NOMO-1 (cell line): ENCODE results near the gene CBR4.
"Not testable (repeated sequence)": the region's sequence is repeated elsewhere in the genome, so short reads cannot be mapped to it uniquely, and the experiment has no call there.

Source experiments
- DNase-seq, 2 experiments: peaks; one replicate each; lab custom pipeline; 2025; ENCODE audit not compliant: unreplicated experiment in 2 of 2; lab: John Stamatoyannopoulos, UW

The CBR4 gene

DNA sequence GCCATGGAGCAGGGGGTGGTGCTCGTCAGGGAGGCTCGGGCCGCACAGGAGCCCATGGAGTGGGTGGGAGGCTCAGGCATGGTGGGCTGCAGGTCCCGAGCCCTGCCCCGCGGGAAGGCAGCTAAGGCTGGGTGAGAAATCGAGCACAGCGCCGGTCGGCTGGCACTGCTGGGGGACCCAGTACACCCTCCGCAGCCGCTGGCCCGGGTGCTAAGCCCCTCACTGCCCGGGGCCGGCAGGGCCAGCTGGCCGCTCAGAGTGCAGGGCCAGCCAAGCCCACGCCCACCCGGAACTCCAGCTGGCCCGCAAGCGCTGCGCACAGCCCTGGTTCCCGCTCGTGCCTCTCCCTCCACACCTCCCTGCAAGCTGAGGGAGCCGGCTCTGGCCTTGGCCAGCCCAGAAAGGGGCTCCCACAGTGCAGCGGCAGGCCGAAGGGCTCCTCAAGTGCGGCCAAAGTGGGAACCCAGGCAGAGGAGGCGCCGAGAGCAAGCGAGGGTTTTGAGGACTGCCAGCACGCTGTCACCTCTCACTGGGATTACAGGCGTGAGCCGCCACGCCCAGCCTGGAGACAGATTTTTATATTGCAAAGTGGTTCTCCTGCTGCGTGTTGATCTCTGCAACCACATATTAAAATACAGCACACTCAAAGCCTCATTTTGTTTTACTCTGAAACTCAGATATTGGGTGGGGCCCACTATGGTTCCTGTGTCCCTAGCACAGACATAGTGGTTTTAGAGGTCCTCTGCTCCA, 26.0 kb upstream of the CBR4 start:
- not testable (repeated sequence) for DNase-seq

DNA sequence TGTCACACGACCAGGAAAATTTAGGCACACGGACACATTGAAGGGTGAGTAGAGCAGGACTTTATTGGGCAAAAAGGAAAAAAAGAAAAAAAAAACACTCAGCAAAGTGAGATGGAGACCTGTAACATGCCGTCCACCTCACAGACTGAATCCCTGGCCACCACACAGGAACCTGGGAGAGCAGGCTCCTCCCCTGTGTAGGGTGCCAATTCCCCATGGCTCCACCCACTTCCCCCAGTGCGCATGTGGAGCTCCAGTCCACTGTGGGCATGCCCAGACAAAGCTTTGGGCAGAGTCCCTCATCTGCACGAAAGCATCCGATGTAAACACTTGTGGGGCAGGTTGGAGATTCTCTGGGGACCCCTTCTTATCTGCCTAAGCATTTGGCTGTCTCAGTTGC, 23.6 kb upstream of the CBR4 start:
- DNase-seq, result no peak

DNA sequence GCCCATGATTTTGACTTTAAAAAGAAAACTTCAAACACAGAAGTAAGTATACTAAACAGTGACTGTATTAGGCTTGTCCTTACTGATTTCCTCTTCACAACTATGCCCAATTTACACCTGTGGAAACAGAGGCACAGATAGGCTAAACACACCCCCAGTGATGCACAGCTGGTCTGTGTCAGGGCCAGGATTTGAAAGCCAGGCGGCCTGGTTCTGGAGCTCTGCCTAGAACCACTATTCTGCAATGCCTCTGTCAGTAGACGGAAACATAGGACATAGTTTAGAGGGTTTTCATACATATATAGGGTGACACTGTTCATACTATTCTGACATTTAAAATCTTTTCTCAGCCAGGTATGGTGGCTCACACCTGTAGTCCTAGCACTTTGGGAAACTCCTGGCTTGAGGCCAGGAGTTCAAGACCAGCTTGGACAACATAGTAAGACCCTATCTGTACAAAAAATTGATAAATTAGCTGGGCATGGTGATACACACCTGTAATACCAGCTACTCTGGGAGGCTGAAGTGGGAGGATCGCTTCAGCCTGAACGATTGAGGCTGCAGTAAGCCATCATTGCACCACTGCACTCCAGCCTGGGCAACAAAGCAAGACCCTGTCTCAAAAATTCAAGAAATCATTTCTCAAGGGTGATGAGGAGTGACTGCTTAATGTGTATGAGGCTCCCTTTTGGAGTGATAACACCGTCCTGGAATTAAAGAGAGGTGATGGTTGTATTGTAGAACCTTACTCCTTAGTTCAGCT, 23.0 kb upstream of the CBR4 start:
- no peak for DNase-seq

DNA sequence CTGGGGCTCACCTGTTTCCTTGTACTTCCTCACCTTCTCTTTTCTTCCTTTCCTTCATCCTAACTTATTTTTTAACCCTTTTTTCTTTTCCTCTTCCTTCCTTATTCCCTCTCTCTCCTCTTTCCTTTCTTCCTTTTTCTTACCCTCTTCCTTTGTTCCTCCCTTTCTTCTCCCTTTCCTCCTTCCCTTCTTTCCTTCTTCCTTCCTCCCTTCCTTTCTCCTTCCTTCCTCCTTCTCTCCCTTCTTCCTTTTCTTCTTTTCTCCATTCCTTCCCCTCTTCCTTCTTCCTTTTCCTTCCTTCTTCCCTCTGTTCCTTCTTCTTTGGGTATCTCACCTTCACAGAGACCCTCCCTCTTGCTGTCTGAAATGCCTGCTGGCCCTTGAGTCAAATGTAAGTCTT, 22.1 kb upstream of the CBR4 start:
- no peak for DNase-seq

DNA sequence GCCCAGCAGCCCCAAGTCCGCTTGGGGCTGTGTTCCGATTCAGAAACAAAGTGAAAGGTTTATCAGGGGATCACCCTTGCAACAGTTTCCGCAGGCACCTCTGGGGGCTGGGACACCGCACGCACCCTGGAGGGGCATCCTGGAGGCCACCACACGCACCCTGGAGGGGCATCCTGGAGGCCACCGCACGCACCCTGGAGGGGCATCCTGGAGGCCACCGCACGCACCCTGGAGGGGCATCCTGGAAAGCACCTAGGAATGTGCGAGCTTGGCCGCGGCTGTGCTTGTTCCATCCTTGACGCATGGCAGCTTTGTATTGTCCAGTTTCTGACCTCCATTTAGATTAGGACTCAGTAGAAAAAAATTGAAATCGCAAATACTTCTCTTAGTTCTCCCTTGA, 21.3 kb upstream of the CBR4 start:
- no peak for DNase-seq

DNA sequence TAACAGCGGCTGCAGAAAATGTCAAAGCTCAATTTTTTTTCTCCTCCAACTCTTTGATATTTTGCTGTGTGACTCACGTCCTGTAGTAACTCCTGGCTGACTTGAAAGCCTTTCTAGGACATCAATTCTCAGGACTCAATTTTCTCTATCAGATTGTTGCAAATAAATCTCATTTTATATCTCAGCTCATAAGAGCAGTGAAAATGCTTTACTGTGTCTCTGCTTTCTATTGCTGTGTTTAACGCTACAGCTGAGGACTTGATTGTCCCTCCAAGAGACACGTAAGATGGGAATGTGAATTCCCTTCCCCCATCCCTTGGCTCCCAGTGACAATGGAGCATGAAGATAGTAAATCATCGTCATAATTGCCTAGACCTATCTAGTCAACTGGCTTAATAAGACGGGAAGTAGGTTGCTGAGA, 20.5 kb upstream of the CBR4 start:
- DNase-seq, result no peak

DNA sequence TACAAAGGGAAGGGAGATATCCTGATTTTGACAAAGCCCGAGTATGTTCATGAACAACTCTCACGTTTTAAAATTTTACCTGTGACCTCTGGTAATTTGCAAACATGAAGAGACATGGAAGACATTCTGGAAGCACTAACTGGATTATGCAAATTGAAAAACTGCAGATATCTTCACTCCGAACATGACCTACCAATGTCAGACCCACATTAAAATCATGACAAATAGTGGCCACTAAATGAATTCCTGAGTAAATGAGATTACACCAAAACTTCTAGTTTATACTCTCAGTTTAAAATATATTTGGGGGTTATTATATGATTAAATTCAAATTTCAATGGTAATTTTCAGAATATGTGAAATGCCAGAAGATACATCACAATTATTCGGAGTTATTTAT, 19.9 kb upstream of the CBR4 start:
- DNase-seq, result no peak

DNA sequence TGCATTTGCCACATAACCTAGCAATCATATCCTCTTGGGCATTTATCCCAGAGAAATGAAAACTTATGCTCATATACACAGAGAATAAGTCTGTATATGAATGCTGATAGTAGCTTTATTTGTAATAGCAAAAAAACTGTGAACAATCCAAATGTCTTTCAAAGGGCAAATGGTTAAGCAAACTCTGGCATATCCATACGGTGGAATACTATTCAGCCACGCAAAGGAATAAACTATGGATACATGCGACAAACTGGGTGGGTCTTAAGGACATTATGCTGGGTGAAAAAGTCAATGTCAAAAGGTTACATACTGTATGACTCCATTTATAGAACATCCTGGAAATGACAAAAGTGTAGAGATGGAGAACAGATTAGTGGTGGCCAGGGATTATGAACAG, 17.6 kb upstream of the CBR4 start:
- DNase-seq, result no peak

DNA sequence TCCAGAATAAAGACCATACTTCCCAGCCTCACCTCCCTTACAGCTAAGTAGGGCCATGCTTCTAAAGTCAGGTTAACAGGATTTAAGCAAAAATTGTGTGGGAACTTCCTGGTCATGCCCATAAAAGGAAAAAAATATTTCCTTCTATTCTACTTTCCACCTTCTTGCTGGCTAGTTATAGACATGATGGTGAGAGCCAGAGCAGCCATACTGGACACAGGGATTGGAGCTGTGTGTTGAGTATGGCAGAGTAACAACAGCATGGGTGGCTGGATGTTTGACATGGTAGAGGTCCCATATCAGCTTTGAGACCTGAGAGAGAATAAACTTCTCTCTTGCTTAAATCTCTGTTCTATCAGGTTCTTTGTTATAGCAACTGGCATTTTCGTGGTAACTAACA, 15.1 kb upstream of the CBR4 start:
- no peak for DNase-seq

DNA sequence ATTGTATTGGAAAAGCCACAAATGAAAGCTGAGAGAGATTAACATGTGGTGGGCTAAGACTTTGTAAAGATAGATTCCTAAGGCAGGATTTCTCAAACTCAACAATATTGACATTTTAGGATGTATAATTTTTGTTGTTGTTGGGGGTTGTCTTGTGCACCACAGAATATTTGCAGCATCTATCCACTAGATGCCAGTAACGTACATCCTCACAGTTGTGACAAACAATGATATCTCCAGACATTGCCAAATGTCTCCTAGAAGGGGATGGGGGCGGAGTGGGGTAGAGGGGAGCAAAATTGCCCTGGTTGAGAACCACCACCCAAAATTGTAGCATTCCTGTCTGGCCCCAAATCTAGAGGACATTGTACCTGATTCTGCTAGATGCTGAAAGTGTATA, 14.7 kb upstream of the CBR4 start:
- DNase-seq, result peak in 1 of 2 experiments; percentile 16

DNA sequence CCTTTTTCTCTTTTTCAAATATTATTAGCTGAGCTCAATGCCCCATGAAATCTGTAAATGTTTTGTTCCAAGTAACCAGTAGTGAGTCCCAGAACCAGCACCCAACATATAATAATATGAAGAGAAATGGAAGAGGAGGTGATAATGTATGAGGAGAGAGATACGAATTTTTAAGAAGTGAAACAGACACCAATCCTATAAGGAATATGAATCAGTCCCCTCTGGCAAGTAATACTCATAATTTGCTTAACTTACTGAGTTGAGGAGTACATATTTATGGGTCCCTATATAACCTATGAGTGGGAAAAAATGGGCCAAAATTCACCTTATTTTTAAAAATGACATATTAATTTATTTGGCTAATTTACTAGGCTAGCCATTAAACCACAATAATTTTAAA, 8.4 kb upstream of the CBR4 start:
- DNase-seq, result no peak

DNA sequence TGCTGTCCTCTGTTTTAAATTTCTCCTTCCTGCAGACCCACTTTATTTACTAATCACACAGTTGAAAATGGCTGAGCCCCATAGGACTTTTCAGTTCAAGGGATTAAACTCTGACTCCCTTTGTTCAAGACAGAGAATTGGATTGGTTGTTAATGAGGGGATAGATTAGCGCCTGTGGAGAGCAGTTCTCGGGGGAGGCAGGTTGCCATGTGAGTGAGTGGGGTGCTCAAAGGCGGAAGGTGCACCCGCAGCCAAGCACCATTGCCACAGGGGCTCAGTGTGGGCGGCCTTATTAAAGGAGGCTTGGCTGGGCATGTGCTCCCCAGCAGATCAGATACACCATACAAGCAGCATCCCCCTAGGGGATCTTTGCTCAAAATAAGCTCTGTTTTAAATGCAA, 7.9 kb upstream of the CBR4 start:
- no peak for DNase-seq

DNA sequence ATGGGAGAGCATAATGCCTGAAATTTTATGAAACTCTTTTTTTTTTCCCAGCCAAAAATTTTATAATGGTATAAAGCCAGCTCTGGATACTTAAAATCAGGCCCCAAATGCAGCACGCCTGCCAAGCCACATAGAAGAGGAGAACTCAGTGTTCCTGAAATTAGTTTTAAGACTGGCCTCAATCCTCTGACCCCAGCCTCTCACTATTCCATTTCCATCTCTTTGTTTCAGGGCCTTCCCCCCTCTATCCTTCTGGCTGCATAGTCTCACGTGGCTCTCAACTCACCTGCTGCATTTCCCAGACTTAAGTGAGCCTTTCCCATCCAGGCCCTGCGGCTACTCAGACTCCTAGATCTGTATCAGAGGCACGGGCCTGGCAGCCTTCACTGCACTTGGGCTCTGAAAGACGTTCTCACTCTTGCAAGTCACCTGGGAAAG, 5.2 kb upstream of the CBR4 start:
- DNase-seq, result no peak

DNA sequence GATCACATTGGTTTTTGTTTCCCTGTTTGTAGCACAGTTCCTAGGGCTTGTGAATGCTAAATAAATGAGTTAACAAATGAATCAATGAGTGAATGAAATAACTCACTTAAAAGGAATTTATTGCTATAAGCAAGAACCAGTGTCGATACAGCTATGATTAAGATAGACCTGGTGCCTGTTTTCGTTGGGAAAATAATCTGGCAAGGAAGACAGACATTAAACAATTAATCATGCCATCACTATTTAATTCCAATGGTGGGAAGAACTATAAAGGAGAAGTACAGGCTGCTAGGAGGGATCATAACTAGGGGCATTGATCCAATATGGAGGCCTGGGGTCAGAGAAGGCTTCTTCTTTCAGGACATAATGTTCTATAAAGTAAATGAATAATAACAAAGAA, 4.5 kb upstream of the CBR4 start:
- DNase-seq, result no peak

DNA sequence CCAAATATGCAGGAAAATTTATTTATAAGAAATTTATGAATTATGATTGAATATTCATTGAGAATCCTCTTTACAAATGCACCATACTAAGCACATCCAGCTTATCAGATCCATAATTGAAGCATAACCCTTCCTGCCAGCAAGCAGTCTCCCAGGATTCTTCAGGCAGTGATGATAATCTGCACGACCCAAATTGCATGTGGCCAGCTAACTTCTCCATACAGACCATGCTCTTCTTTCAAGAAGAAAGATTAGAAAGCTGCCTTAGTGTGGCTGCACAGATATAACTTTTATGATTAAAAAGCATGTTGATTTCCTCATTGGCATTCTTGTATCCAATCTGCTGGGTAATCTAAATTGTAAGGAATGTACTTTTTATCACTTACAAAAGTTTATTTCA, 3.3 kb upstream of the CBR4 start:
- DNase-seq, result no peak

DNA sequence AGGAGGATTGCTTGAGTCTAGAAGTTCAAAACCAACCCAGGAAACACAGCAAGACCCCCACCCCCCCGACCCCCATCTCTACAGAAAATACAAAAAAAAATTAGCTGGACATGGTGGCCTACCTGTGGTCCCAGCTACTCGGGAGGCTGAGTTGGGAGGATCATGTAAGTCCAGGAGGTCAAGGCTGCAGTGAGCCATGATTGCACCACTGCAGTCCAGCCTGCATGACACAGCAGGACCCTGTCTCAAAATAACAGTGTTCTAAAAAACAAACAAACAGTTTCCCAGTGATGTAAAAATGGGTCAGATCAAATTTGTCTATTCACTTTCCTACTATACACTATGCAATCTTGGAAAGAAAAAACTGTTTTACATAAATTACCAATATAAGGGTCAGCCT, 2.0 kb upstream of the CBR4 start:
- no peak for DNase-seq

DNA sequence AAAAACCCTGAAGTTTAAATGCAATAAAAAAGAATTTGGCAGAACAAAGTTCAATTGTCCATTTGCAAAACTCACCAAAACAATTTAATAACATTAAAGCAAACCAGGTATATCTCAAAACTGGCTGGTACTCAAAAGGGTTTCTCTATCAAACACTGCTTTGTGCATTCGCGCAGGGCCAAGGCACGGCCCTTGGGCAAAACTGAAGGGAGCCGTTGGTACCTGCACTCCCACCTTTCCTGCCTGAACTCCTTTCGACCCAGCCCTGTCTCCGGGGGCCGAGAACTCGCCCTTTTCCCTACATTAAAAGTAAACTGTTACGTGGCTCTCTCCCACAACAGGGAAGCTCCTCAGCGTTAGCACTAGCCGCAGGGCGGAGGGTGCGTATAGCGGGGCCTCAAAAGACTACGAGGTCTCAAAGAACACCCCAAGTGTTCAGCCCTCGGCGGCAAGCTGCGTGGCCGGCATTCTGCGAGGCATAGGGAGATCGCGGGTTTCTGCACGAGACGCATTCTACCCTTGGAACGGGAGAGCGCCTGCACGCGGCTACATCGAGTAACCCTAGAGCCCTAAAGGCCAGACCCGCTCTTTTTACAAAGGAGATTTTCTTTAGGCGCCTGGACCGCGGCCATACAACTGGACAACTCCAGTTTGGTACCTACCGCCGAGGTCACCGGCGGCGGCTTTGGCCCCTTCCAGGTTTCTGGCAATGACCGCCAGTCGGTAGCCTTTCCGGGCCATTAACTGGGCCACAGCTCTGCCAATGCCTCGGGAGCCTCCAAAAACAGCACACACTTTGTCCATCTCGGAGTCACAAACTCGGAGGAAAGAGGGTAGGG, 550 bp downstream of the CBR4 start:
- DNase-seq, result peak; percentile 54 to 74

DNA sequence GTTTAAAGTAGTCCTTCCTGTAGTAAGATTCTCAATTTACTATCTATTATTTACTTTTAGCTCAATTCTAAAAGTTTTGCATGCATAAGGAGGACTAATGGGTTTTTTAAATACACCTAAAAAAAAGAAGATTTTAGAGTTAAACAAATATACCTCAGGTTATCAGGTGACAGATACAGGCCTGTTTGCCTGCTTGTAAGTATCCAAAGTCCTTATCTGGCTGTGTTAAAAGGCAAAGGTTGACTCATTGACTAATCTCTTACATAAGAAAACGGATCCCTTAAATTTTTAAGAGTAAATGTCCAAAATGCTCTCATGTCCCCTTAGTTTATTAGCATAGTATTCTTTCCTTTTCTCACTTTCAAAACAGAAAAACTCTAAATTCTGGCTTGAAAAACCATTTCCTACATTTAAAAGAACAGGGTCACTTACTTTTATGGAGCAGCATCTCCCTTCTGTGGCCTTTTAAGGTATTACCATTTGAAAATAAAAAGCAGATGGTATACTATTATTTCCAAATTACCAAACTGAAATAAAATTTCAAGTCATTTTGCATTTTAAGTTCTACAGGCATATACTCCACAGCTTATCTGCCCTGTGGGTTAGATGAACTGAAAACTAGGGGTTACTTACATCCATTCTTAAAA, 4.5 kb downstream of the CBR4 start:
- DNase-seq, result no peak

DNA sequence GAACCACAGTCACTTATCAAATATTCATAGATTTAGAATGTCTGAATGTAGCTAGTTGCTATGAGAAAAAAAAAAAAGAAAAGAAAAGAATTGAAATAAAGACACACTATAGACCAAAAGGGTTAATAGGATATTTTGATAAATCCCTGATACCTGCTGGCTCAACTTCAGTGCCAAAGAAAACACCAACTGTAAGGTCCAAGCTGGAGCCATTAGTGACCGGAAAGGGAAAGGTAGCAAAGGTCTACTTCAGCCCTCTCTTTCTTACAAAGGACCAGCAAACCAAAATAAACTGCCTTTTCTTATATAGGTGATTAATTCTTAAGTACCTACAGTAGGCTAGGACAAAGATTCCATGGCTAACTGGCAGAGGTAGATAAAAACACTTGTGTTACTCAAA, 9.7 kb downstream of the CBR4 start:
- DNase-seq, result no peak

DNA sequence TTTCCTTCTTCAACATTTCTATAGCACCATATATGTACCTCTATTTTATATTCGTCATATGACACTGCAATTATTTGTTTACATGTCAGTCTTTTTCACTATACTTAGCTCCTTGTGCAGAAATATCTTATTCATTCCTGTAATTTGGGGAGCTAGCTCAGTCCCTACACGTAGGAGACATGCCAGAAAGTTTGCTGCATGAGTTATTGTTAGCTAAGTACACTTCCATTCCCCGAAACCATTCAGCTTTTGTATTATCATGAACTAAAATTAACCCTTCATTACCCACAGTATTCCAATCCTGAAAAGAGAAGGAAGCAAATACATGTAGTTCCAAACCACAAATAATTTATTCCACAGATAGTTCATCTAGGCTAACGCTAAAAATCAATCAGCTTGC, 10.2 kb downstream of the CBR4 start:
- DNase-seq, result no peak

DNA sequence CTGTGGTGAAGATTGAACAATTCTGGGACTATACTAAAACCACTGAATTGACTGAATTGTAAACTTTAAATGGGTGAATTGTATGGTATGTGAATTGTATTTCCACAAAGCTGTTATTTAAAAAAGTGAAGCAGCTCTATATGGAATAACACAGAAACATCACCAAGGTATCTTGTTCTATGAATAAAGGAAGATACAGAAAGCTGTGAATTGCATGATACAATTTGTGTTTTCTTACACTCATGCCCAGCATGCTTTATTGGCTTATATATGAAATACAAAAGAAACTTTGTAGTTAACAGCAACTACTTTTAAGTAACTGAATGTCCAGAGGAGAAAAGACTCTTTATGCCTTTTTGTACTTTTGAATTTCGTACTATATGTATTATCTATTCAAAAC, 11.5 kb downstream of the CBR4 start:
- no peak for DNase-seq
